DND-41 (cell line): ENCODE measurements around the gene NEU4.

ENCODE experiments used
- EZH2 ChIP-seq: IDR thresholded peaks from 3 replicates; pipeline ENCODE4 v1.6.1; 2012; ENCODE audit warnings: borderline replicate concordance, low read depth, mild to moderate bottlenecking, moderate library complexity, low read length, inconsistent platforms; ENCODE audit not compliant: severe bottlenecking
- TF ChIP-seq, protein P1 (sequence below): IDR thresholded peaks from 2 replicates; pipeline ENCODE4 v1.5.1; 2012; ENCODE audit warnings: borderline replicate concordance, low read length, moderate library complexity, mild to moderate bottlenecking; ENCODE audit not compliant: poor library complexity, severe bottlenecking; ENCODE audit errors: extremely low read depth

DNA sequence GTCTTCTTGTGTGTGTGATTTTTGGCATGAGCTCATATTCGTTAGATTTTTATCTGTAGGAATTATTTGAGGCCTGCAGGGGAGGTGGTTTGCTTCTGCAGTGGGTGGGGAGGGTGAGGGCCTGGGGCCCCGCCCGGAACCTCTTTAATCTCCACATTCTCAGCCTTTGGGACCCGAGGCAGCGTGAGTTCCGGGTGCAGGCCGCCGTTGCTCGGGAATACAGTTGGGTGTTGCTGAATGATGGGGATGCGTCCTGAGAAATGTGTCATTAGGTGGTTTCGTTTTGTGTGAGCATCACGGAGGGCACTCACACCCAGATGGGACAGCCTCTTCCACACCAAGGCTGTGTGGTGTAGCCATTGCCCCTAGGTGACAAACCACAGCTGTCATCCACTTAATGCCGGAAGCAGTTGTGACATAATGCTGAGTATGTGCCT lies 46.0 kb upstream of the NEU4 start:
- TF ChIP-seq, protein P1, sequence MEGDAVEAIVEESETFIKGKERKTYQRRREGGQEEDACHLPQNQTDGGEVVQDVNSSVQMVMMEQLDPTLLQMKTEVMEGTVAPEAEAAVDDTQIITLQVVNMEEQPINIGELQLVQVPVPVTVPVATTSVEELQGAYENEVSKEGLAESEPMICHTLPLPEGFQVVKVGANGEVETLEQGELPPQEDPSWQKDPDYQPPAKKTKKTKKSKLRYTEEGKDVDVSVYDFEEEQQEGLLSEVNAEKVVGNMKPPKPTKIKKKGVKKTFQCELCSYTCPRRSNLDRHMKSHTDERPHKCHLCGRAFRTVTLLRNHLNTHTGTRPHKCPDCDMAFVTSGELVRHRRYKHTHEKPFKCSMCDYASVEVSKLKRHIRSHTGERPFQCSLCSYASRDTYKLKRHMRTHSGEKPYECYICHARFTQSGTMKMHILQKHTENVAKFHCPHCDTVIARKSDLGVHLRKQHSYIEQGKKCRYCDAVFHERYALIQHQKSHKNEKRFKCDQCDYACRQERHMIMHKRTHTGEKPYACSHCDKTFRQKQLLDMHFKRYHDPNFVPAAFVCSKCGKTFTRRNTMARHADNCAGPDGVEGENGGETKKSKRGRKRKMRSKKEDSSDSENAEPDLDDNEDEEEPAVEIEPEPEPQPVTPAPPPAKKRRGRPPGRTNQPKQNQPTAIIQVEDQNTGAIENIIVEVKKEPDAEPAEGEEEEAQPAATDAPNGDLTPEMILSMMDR = no peak
- no peak for TF ChIP-seq EZH2
